ENCODE data around the gene RESF1. TPM values are rescaled to one million over a fixed set of nuclear protein-coding genes. Genes with fewer than 3 reads are reported as not detected.
"Not testable (repeated sequence)": the region's sequence is repeated elsewhere in the genome, so short reads cannot be mapped to it uniquely, and the experiment has no call there.

RESF1 gene
- total and polyA plus RNA-seq, 2 donors (not counting 3 experiments of a cell fraction or from before 2014, with no cell fraction given), result 40.3 to 70.0 TPM

DNA sequence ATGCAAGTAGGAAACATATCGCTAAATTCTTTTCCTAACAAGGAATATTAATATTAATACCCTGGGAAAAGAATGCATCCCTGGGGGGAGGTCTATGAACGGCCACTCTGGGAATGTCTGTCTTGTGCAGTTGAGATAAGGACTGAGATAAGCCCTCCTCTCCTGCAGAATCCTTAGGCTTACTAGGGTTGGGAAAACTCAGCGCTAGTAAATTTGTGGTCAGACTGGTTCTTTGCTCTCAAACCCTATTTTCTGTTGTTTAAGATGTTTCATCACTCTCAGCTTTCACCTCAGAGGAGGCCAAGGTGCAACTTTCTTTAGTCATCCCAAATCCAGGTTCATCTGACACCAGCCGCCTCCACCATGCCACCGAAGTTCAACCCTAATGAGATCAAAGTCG is 11.2 kb upstream of the RESF1 start:
- TF ChIP-seq POLR2A (IDR thresholded peaks at IDR 0.05; ENCODE audit: low read depth, low read length) (no peak), EZH2 (IDR thresholded peaks at IDR 0.05; ENCODE audit: borderline replicate concordance, low read depth, low read length, severe bottlenecking) (no peak), CTCF (IDR thresholded peaks at IDR 0.05; ENCODE audit: extremely low read depth in 1 of 2, insufficient read depth in 1 of 2, low read depth in 1 of 2, low read length in 2 of 2) (no peak), MAX (IDR thresholded peaks at IDR 0.05; ENCODE audit: insufficient read depth, insufficient read length) (no peak), JUN (IDR thresholded peaks at IDR 0.05; ENCODE audit: borderline replicate concordance, insufficient read depth, insufficient read length, low read depth) (no peak), GATA2 (IDR thresholded peaks at IDR 0.05; ENCODE audit: insufficient read depth, insufficient read length, low read depth, low read length) (no peak), MYC (IDR thresholded peaks at IDR 0.05; ENCODE audit: low read depth, low read length) (no peak)
- Histone ChIP-seq H3K9ac (replicated peaks; ENCODE audit: extremely low read depth, insufficient read depth, low read length) (no peak overlapping the region), H3K4me1 (ENCODE audit: control insufficient read depth, extremely low read depth, insufficient read depth, low read length) (no peaks in the 10 kb centered on the region), H3K36me3 (ENCODE audit: control insufficient read depth in 2 of 2, extremely low read depth in 1 of 2, insufficient read depth in 2 of 2, low read length in 2 of 2) (no peaks in the 10 kb centered on the region), H3K4me2 (ENCODE audit: insufficient read depth, low read length) (no peak overlapping the region), H4K20me1 (replicated peaks; ENCODE audit: control insufficient read depth, extremely low read depth, insufficient read depth, low read length) (no peaks in the 10 kb centered on the region), H3K27me3 (ENCODE audit: control insufficient read depth in 2 of 2, insufficient read depth in 2 of 2, low read length in 2 of 2) (no peaks in the 10 kb centered on the region), H3K9me3 (replicated peaks; ENCODE audit: control insufficient read depth, insufficient read depth, low read length) (no peaks in the 10 kb centered on the region), H3K9me1 (replicated peaks; ENCODE audit: control insufficient read depth, extremely low read depth, insufficient read depth, low read length) (no peaks in the 10 kb centered on the region), H2AFZ (ENCODE audit: low read depth, low read length) (no peak overlapping the region), H3K4me3 (replicated peaks in 1 of 3; ENCODE audit: insufficient read depth in 1 of 3, low read depth in 1 of 3, low read length in 3 of 3) (no peak overlapping the region), H3K27ac (ENCODE audit: insufficient read depth, low read depth, low read length) (no peak overlapping the region), H3K79me2 (ENCODE audit: control insufficient read depth, insufficient read depth, low read length) (no peaks in the 10 kb centered on the region)
- DNase-seq (ENCODE audit: low read depth, low spot score) (no peak), FAIRE-seq (no peak)
- no TSS peak for BruUV-seq (replicated peaks)
- ChIA-PET CTCF (no interaction called here), POLR2A (no interaction called here)
- dilution Hi-C loops (cut with MboI; ENCODE audit: extremely low pct_ligation_motif_present, low sequenced_read_pairs), result no loop called here
- intact Hi-C loops (cut with micrococcal nuclease), result no loop called here

GRCh38 chr12:31948697-31949359 is 10.4 kb upstream of the RESF1 start:
- POLR2A ChIA-PET; dilution Hi-C loops (cut with MboI; ENCODE audit: extremely low pct_ligation_motif_present, low sequenced_read_pairs): not testable (repeated sequence)

More at GRCh38 chr12:31948697-31949359, 10.4 kb upstream of the RESF1 start:
- peak; percentile 38 for FAIRE-seq
- BruUV-seq (replicated peaks); H4K20me1 ChIP-seq (replicated peaks; ENCODE audit: control insufficient read depth, extremely low read depth, insufficient read depth, low read length); H3K79me2 ChIP-seq (ENCODE audit: control insufficient read depth, insufficient read depth, low read length); H3K36me3 ChIP-seq (ENCODE audit: control insufficient read depth in 2 of 2, extremely low read depth in 1 of 2, insufficient read depth in 2 of 2, low read length in 2 of 2); H3K9ac ChIP-seq (replicated peaks; ENCODE audit: extremely low read depth, insufficient read depth, low read length); CTCF ChIA-PET; H3K27ac ChIP-seq (ENCODE audit: insufficient read depth, low read depth, low read length); H3K4me2 ChIP-seq (ENCODE audit: insufficient read depth, low read length); intact Hi-C loops (cut with micrococcal nuclease); H3K4me3 ChIP-seq (replicated peaks in 1 of 3; ENCODE audit: insufficient read depth in 1 of 3, low read depth in 1 of 3, low read length in 3 of 3); H3K4me1 ChIP-seq (ENCODE audit: control insufficient read depth, extremely low read depth, insufficient read depth, low read length); H3K27me3 ChIP-seq (ENCODE audit: control insufficient read depth in 2 of 2, insufficient read depth in 2 of 2, low read length in 2 of 2); H3K9me3 ChIP-seq (replicated peaks; ENCODE audit: control insufficient read depth, insufficient read depth, low read length); H3K9me1 ChIP-seq (replicated peaks; ENCODE audit: control insufficient read depth, extremely low read depth, insufficient read depth, low read length); H2AFZ ChIP-seq (ENCODE audit: low read depth, low read length); DNase-seq (ENCODE audit: low read depth, low spot score): not testable (repeated sequence)
